Suprapubic skin (tissue), 3 donors: ENCODE measurements around the gene PRDM11.

Source experiments
- POLR2A ChIP-seq, 2 donors: fragments of 450-650 bp; IDR thresholded peaks; one replicate each; pipeline ENCODE4 v1.6.1; 2017; ENCODE audit warnings: antibody characterized with exemption in 2 of 2, mild to moderate bottlenecking in 2 of 2, moderate library complexity in 2 of 2
- TF ChIP-seq, protein P1 (sequence below), 2 donors: fragments of 200-600 bp in 1 of 2; fragments of 450-650 bp in 1 of 2; sonication (generic) in 1 of 2; IDR thresholded peaks; one replicate each; pipeline ENCODE4 v1.5.1; 2016 to 2019; ENCODE audit warnings: antibody characterized with exemption in 2 of 2, mild to moderate bottlenecking in 1 of 2, moderate library complexity in 1 of 2

DNA sequence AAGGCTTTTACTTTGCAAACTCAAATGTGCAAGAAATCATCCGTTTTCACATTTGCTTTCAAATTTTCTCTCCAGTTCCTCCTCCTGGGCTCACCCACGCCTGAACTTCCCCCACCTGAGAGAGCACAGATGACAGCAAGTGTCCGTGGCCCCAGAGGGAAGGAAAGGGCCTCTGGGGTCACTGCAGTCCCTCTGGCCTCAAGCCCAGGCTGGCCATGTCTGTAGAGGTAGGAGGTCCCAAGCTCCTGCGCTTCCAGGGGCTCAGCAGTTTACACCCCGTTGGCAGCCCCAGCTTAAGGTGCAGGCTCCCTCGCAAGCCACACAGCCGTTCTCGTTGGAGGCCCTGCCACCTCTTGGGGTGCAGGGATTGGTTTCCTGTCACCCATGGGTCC, 40.5 kb upstream of the PRDM11 start:
- TF ChIP-seq, protein P1, sequence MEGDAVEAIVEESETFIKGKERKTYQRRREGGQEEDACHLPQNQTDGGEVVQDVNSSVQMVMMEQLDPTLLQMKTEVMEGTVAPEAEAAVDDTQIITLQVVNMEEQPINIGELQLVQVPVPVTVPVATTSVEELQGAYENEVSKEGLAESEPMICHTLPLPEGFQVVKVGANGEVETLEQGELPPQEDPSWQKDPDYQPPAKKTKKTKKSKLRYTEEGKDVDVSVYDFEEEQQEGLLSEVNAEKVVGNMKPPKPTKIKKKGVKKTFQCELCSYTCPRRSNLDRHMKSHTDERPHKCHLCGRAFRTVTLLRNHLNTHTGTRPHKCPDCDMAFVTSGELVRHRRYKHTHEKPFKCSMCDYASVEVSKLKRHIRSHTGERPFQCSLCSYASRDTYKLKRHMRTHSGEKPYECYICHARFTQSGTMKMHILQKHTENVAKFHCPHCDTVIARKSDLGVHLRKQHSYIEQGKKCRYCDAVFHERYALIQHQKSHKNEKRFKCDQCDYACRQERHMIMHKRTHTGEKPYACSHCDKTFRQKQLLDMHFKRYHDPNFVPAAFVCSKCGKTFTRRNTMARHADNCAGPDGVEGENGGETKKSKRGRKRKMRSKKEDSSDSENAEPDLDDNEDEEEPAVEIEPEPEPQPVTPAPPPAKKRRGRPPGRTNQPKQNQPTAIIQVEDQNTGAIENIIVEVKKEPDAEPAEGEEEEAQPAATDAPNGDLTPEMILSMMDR (IDR thresholded peaks at IDR 0.05): no peak
- no peak for TF ChIP-seq POLR2A (IDR thresholded peaks at IDR 0.05)
